Activated CD4-positive, alpha-beta T cell treated with anti-CD3 and anti-CD28 coated beads, Interleukin-10, Interleukin-2, amounts not matched to agents 100 ng/mL and 50 ng/mL, durations not matched to agents 16 hours and 8 hours (primary cell): Measurements from ENCODE around the gene RBM47.
"Not testable (repeated sequence)": the region's sequence is repeated elsewhere in the genome, so short reads cannot be mapped to it uniquely, and the experiment has no call there.

Experiments used
- DNase-seq: peaks from one replicate; pipeline ENCODE4 v3.0.0-alpha.2; 2020

Gene RBM47

DNA sequence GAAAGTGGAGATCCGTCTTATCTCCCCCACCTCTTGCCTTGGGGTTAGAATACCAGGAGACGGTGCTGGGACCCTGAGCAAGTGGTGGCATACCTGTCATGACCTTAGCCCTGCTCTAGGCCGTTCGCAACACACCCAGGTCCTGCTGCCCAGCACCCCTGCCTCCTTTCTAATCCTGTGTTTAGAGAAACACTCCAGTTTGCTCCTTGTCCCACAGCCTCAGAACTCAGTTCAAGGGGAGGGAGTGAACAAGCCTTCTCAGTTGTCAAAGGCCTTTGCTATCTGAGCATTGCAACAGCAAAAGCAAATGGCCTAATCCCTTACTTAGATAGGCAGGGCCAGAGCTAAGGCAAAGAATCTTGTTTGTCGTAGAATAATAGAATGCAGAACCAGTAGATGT is 226.6 kb downstream of the RBM47 start:
- no peak for DNase-seq

DNA sequence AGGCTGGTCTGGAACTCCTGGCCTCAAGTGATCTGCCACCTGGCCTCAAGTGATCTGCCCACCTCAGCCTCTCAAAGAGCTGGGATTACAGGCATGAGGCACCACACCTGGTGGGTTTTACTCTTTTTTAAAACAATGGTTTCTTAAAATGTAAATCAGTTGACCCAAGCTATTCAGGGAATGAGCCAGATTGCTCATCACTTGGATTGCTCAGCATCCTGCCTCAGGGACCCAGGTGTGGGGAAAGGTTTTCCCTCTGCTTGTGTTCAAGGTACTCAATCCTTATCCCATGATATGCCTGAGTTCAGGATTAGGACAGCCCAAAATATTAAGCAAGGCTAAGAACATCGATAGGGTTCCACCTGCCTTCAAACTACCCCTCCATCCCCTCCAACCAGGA is 227.1 kb downstream of the RBM47 start:
- DNase-seq: no peak

GRCh38 chr4:40401631-40402030 is 228.0 kb downstream of the RBM47 start:
- DNase-seq: no peak

- DNase-seq: no peak
Observed at GRCh38 chr4:40401096-40401495, 228.6 kb downstream of the RBM47 start.

GRCh38 chr4:40399578-40399977 is 230.1 kb downstream of the RBM47 start:
- DNase-seq: no peak

GRCh38 chr4:40395908-40396793 is 233.5 kb downstream of the RBM47 start:
- DNase-seq: no peak

DNA sequence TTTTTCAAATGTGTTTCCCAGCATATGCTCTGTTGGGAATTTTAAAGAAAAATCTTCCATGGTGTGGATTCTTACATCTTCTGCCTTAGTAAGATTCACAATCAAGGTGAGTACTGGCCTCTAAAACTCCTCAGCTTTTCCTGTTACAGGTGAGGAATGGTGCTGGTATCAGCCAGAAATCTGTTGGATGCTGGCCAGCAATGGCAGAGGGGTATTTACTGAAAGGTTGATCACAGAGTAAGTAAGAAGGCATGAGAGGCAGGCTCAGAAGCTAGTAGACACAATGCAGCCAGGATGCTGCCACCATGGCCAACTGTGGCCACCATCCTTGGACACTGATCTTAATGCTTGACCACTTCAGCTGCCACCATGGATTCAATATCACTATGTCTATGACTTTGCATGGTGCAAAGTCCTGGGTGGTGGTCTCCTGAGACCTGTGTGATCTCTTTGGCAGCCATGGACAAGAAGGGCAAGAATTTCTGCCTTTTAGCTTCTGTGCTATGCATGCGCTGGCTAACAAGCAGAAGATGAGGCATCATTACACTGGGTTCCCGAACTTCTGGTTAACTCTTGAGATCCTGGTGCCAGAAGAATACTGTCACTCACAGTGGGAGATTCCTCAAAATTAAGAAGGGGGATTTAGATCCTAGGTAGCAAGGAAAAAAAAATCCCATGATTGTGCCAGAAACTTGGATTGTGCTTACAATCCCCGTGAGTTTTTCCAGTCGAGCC is 234.3 kb downstream of the RBM47 start:
- DNase-seq: no peak

DNA sequence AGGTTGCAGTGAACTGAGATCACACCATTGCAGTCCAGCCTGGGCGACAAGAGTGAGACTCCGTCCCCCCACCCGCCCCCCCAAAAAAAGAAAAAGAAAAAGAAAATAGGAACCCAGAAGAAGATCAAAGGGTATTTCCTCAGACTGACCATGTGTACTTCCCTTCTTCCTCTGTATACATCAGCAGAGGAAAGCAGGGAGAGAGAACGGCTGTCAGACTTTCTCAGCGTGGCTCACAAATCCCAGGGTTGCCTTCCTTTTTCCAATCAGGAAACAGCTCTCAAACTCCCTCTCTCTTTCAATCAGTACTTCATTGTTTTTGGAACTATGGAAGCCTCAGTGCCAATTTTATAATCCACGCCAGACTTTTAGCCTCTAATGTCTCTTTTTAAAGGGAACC is 235.4 kb downstream of the RBM47 start:
- DNase-seq: no peak

- DNase-seq: not testable (repeated sequence)
Observed at GRCh38 chr4:40392241-40392640, 237.4 kb downstream of the RBM47 start.

- no peak for DNase-seq
Observed at GRCh38 chr4:40389986-40390385, 239.7 kb downstream of the RBM47 start.

DNA sequence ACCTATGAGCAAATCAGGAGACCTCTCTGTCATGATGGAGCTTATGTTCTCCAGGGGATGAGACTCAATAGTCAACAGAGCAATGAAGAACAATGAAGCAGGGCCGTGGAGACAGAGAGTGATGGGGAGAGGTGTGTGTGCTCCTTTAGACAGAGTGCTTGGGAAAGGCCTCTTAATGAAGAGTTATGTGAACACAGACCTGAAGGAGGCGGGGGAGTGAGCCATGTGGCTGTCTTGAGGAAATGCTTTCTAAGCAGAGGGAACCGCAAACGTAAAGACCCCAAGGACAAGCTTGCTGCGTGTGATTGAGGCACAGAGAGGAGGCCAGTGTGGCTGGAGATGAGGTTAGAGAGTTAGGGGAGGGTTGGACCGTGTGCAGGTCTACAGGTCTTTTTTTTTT is 241.4 kb downstream of the RBM47 start:
- no peak for DNase-seq

GRCh38 chr4:40380647-40381046 is 249.0 kb downstream of the RBM47 start:
- DNase-seq: no peak

DNA sequence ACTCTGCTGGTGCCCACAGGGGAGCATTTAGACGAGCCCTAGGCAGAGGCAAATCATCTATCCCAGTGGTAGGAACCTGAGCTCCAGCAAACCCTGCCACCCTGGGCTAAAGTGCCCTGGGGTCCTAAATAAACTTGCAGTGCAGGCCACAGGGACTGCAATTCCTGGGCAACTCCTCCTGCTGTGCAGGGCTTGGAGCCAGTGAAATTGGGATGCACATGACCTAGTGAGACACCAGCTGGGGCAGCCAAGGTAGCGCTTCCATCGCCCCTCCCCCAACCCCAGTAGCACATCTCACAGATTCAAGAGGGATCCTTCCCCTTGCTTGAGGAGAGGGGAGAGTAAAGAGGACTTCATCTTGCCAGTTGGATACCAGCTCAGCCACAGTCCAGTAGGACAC is 250.4 kb downstream of the RBM47 start:
- no peak for DNase-seq

- no peak for DNase-seq
Observed at GRCh38 chr4:40378619-40379018, 251.0 kb downstream of the RBM47 start.

- no peak for DNase-seq
Observed at GRCh38 chr4:40377512-40378365, 251.9 kb downstream of the RBM47 start.

- no peak for DNase-seq
Observed at GRCh38 chr4:40375620-40376019, 254.0 kb downstream of the RBM47 start.

DNA sequence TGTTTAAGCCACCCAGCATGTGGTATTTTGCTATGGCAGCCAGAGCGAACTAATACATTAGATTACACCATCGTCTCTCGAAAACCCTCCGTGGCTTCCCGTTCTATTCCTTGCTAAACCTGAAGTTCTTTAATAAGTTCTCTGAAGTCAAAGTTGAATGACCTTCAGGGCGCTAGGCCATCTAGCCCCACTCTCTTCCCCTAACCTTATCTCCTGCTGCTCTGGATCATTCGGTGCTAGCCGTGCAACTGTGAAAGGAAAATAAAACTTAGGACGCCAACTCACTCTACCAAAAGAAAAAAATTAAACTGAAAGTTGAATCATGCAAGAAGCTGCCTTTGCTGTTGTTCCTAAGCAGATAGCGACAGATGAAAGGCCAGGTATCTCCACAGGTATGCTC is 254.6 kb downstream of the RBM47 start:
- DNase-seq: no peak

GRCh38 chr4:40373636-40374035 is 256.0 kb downstream of the RBM47 start:
- DNase-seq: no peak
